Endodermal cell (in vitro differentiated cells): ENCODE results near the gene CREM. TPM values are rescaled to one million over a fixed set of nuclear protein-coding genes. Genes with fewer than 3 reads are reported as not detected.
A peak's percentile ranks its signal among the peaks of the same experiment; 100 is the strongest.

Experiments used
- DNase-seq: peaks from one replicate; pipeline ENCODE4 v3.0.0-alpha.2; 2017
- H3K27ac ChIP-seq: 2 replicates; pipeline ENCODE4 v1.5.1; 2013; ENCODE audit warnings: mild to moderate bottlenecking, low read depth, low read length, moderate library complexity
- H3K27me3 ChIP-seq: 2 replicates; pipeline ENCODE4 v1.6.1; 2013; ENCODE audit warnings: mild to moderate bottlenecking, low read length, moderate library complexity; ENCODE audit not compliant: insufficient read depth, control insufficient read depth, poor library complexity, severe bottlenecking
- H3K36me3 ChIP-seq: 2 replicates; pipeline ENCODE4 v1.7.0; 2013; ENCODE audit warnings: mild to moderate bottlenecking, low read length, moderate library complexity; ENCODE audit not compliant: control insufficient read depth, insufficient read depth
- H3K4me1 ChIP-seq: one replicate; pipeline ENCODE4 v1.7.0; 2013; ENCODE audit warnings: low read length; ENCODE audit not compliant: control insufficient read depth, insufficient read depth
- H3K4me3 ChIP-seq: 2 replicates; pipeline ENCODE4 v1.5.1; 2013; ENCODE audit warnings: mild to moderate bottlenecking, low read length, moderate library complexity
- H3K9ac ChIP-seq: 2 replicates; pipeline ENCODE4 v1.6.1; 2013; ENCODE audit warnings: mild to moderate bottlenecking, low read length, moderate library complexity; ENCODE audit not compliant: poor library complexity, severe bottlenecking; ENCODE audit errors: extremely low read depth
- H3K9me3 ChIP-seq: 2 replicates; pipeline ENCODE4 v1.6.1; 2013; ENCODE audit warnings: mild to moderate bottlenecking, low read length, moderate library complexity; ENCODE audit not compliant: control insufficient read depth
- H3K27ac Mint-ChIP-seq: 2 replicates; pipeline ENCODE4 v1.8.0; 2020; ENCODE audit warnings: mixed read lengths
- H3K27me3 Mint-ChIP-seq: 2 replicates; pipeline ENCODE4 v1.8.0; 2021; ENCODE audit warnings: mild to moderate bottlenecking, mixed read lengths; ENCODE audit not compliant: insufficient read depth
- H3K36me3 Mint-ChIP-seq: 2 replicates; pipeline ENCODE4 v1.8.0; 2020; ENCODE audit warnings: low read depth, mixed read lengths
- H3K4me1 Mint-ChIP-seq: 2 replicates; pipeline ENCODE4 v1.8.0; 2020; ENCODE audit warnings: mixed read lengths
- H3K4me3 Mint-ChIP-seq: 2 replicates; pipeline ENCODE4 v1.8.0; 2020; ENCODE audit warnings: mild to moderate bottlenecking, moderate library complexity, mixed read lengths
- H3K9me3 Mint-ChIP-seq: 2 replicates; pipeline ENCODE4 v1.8.0; 2020; ENCODE audit warnings: mild to moderate bottlenecking, mixed read lengths
- WGBS, 2 experiments: methylation state at CpG; one replicate each; pipeline versions ENCODE4 v1.1.5 to v1.1.7; 2013; ENCODE audit warnings: missing lambda C conversion rate in 2 of 2, mixed read lengths in 1 of 2; ENCODE audit not compliant: insufficient coverage in 1 of 2, insufficient read length in 1 of 2; 5-methylcytosine and 5-hydroxymethylcytosine counted together
- total RNA-seq, 2 donors: library from RNA; stranded (reverse); fragmentation: NEBNext Ultra II Directional in 1 of 2; extraction: Animal tissue kit (Norgen Biotek cat#: 25700) in 1 of 2; gene quantifications; 2 replicates in 1 of 2; 3 replicates in 1 of 2; pipeline ENCODE4 v1.2.1, GENCODE V29; 2021
- TF ChIP-seq, protein P1 (sequence below): fragments of 200-600 bp; sonication (generic); conservative IDR thresholded peaks from 2 replicates; pipeline ENCODE4 v1.5.0; 2021; ENCODE audit warnings: antibody characterized with exemption, mild to moderate bottlenecking

Gene CREM
- total RNA-seq, 2 donors from 2014 or later: 31.5 to 35.3 TPM

DNA sequence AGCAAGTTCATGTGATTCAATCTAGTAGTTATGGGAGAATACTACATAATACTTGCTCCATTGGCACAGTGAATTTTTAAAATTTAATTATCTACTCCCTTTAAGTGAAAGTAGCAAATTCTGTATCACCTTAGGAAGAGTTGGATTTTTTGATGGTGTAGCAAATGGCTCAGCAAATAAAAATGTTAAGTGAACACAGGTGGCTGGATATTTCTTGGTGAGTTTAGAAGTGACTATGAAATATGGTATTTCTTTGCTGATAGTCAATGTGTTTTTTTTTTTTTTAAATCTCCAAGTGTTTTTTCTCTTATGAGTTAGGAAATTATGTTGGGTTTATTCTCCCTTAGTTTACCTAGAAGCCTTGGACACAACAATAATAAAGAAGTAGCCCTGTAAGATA lies 67.8 kb downstream of the CREM start:
- H3K9ac ChIP-seq: no peak overlapping the region
- no peaks in the 10 kb centered on the region for H3K27me3 Mint-ChIP-seq
- H3K27ac ChIP-seq: no peak overlapping the region
- H3K27me3 ChIP-seq: no peaks in the 10 kb centered on the region
- no peak overlapping the region for H3K4me3 Mint-ChIP-seq
- peaks cover 15% of the 10 kb centered on the region for H3K36me3 Mint-ChIP-seq
- TF ChIP-seq, protein P1, sequence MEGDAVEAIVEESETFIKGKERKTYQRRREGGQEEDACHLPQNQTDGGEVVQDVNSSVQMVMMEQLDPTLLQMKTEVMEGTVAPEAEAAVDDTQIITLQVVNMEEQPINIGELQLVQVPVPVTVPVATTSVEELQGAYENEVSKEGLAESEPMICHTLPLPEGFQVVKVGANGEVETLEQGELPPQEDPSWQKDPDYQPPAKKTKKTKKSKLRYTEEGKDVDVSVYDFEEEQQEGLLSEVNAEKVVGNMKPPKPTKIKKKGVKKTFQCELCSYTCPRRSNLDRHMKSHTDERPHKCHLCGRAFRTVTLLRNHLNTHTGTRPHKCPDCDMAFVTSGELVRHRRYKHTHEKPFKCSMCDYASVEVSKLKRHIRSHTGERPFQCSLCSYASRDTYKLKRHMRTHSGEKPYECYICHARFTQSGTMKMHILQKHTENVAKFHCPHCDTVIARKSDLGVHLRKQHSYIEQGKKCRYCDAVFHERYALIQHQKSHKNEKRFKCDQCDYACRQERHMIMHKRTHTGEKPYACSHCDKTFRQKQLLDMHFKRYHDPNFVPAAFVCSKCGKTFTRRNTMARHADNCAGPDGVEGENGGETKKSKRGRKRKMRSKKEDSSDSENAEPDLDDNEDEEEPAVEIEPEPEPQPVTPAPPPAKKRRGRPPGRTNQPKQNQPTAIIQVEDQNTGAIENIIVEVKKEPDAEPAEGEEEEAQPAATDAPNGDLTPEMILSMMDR: no peak
- no peak overlapping the region for H3K27ac Mint-ChIP-seq
- H3K4me1 Mint-ChIP-seq: peaks cover 18% of the 10 kb centered on the region
- peaks cover 7% of the 10 kb centered on the region for H3K9me3 ChIP-seq
- H3K36me3 ChIP-seq: no peaks in the 10 kb centered on the region
- no peaks in the 10 kb centered on the region for H3K9me3 Mint-ChIP-seq
- H3K4me3 ChIP-seq: no peak overlapping the region
- DNase-seq: no peak
- no peaks in the 10 kb centered on the region for H3K4me1 ChIP-seq

DNA sequence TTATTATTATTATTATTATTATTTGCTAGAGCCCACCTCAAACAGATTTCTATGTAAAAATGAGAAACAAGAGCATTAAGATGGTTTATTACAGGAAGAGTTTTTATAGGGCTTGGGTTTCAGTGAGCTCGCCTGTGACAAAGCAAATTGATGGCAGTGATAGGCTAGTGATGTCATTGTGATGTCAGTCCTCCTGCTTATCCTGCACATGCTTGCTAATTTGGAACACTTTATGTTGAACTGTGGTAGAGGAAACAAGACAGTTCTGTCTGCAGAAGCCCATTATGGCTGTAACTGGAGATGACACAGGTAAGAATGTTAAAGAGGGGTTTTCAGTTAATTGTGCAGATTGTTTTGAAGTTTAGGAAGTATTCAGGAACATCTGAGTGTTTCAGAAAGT lies 68.3 kb downstream of the CREM start:
- peaks cover 18% of the 10 kb centered on the region for H3K4me1 Mint-ChIP-seq
- no peaks in the 10 kb centered on the region for H3K27me3 Mint-ChIP-seq
- Histone ChIP-seq H3K36me3 (no peaks in the 10 kb centered on the region), H3K27me3 (no peaks in the 10 kb centered on the region), H3K9ac (no peak overlapping the region), H3K9me3 (peaks cover 7% of the 10 kb centered on the region), H3K4me1 (no peaks in the 10 kb centered on the region), H3K27ac (no peak overlapping the region), H3K4me3 (no peak overlapping the region)
- no peak for DNase-seq
- no peak overlapping the region for H3K27ac Mint-ChIP-seq
- TF ChIP-seq, protein P1: no peak
- H3K36me3 Mint-ChIP-seq: peaks cover 12% of the 10 kb centered on the region
- 94 to 100% methylated on average over 1 of the region's 1 CpG for WGBS, 2 experiments
- no peaks in the 10 kb centered on the region for H3K9me3 Mint-ChIP-seq
- H3K4me3 Mint-ChIP-seq: peak overlapping the region; percentile 52

DNA sequence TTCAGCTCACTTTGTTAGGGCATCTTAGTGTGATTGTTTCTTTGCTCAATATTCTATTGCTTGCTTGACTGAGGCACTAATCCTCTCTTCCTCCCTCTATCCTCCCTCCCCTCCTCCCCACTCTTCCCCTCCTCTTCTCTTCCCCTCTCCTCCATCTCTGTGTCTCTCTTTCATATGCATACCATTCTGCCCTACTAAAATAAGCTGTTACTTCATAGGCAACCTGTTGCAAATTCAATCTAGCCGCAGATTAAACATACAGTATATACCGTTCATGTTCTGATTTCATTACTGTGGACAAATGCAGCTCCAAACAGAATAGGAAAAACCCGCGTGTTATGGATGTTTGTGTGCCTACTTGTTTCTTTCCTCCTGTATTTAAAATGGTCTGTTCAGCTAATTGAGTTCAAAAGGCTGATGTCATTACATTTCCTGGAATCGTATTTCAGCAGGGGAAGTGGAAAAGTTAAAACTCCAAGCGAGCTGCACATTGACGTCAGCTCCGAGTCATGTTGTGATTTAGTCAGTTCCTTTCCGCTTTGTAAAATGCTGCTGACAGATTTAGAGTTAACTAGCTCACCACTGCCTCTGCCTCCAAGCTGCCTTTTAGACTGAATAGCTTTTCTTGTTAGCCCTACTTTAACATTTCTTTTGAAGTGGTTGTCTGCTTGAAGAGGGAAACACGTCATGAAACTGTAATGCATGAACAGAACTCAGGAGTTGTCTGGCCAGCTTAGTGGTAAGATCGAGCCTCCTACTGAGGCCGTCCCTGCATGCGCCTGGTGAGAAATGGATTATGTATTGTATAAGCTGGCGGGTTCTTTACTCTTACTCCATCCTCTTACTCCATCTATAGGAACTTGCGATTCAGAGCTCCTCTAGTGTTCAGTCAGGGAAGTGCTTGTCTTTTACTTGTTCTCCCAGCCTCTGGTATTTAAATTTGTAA lies 69.0 kb downstream of the CREM start:
- Histone ChIP-seq H3K9ac (no peak overlapping the region), H3K36me3 (no peaks in the 10 kb centered on the region), H3K4me1 (no peaks in the 10 kb centered on the region), H3K9me3 (peaks cover 7% of the 10 kb centered on the region), H3K27me3 (no peaks in the 10 kb centered on the region), H3K4me3 (peak overlapping the region; percentile 72), H3K27ac (peak overlapping the region; percentile 93)
- H3K9me3 Mint-ChIP-seq: no peaks in the 10 kb centered on the region
- TF ChIP-seq, protein P1: peak; percentile 89
- peaks cover 8% of the 10 kb centered on the region for H3K36me3 Mint-ChIP-seq
- H3K4me1 Mint-ChIP-seq: peaks cover 22% of the 10 kb centered on the region
- DNase-seq: peak; percentile 77
- H3K27ac Mint-ChIP-seq: peak overlapping the region; percentile 86
- H3K4me3 Mint-ChIP-seq: peak overlapping the region; percentile 52
- H3K27me3 Mint-ChIP-seq: no peaks in the 10 kb centered on the region
- WGBS, 2 experiments: 13 to 16% methylated on average over 9 to 14 of the region's 15 CpGs
